Embryonic facial prominence (tissue), 1 donor: ENCODE measurements around the gene ROBO4.

ENCODE experiments used
- DNase-seq: peaks from one replicate; pipeline ENCODE4 v3.0.0-alpha.2; 2016; ENCODE audit errors: extremely low spot score

Gene ROBO4

DNA sequence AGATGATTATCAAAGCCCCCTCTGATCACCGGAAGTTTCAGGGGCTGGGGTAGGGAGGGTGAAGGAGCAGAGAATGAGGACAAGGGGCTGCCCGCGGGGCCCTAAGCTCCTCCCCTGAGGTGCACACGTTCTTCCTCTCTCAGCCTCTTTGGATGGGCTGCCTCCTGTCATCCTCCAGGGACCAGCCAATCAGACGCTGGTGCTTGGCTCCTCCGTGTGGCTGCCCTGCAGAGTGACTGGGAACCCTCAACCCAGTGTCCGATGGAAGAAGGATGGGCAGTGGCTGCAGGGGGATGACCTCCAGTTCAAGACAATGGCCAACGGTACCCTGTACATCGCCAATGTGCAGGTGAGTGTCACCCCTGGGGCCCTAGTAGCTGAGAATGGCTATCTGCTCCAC is 24.9 kb downstream of the ROBO4 start:
- DNase-seq: no peak

DNA sequence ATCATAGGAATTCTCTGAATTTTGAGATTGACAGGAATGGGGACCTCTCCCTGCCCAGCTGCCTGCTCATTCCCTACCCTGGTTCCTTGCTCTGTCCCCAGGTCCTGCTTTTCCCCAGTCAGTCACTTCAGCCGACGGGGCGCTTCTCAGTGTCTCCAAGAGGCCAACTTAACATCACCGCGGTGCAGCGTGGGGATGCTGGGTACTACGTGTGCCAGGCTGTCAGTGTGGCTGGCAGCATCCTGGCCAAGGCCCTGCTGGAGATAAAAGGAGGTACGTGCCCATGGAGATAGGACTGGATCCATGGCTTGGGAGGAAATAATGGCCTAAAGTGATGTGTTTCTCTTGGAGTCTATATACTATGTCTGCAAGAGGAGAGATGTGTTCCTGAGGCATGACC is 25.4 kb downstream of the ROBO4 start:
- no peak for DNase-seq

DNA sequence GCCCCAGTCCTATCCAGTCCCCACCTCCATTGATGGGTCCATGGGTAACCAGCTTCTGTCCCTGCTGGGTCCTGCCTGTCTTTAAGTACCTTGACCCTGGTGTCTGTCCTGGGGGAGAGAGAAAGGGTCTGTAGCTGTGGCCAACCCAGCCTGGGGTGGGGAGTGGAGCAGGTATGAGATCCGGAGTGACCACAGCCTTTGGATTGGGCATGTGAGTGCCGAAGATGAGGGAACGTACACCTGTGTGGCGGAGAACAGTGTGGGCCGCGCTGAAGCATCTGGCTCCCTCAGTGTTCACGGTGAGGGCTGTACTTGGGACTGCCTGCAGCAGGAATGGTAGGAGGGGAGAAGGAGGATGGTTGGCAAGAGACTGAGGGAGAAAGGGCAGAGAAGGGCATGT is 27.2 kb downstream of the ROBO4 start:
- DNase-seq: no peak

GRCh38 chr11:124869856-124870387 is 27.7 kb downstream of the ROBO4 start:
- DNase-seq: no peak

- DNase-seq: no peak
Measured at GRCh38 chr11:124869331-124869730, 28.3 kb downstream of the ROBO4 start.

- DNase-seq: no peak
Measured at GRCh38 chr11:124868331-124869274, 29.1 kb downstream of the ROBO4 start.

GRCh38 chr11:124867700-124868099 is 30.0 kb downstream of the ROBO4 start:
- DNase-seq: no peak

- no peak for DNase-seq
Measured at GRCh38 chr11:124865902-124866851, 31.5 kb downstream of the ROBO4 start.

DNA sequence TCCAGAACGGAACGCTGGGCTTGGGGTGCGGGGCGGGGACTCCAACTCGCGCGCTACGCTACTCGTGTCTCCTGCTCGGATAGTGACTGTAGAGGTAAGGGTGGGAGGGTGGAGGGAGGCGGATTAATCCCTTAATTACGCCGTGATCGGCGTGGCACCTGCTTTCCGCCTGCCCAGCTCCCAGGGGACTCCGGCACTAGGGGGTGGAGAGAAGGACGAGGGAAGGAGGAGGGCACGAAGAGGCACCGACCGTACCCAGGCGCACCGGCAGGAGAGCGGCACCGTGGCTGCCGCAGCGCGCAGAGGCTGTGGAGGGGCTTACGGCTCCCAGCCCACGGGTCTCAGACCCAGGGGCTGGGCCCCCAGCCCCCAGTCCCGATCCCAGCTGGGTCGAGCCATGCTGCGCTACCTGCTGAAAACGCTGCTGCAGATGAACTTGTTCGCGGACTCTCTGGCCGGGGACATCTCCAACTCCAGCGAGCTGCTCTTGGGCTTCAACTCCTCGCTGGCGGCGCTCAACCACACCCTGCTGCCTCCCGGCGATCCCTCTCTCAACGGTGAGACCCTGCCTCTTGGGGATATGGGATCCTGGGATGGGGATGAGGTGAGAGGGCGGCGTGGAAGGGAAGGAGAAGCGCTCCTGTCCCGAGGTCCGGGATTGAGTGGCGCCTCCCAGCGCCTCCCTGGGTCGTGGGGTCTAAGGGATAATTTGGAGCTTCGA is 32.3 kb downstream of the ROBO4 start, which contains the start of gene ROBO3:
ROBO3 (plus strand) TSS at position 252 of the 721 bp plus-strand sequence; CDS start at position 398, 146 bp downstream.
- no peak for DNase-seq

GRCh38 chr11:124864892-124865180 is 32.8 kb downstream of the ROBO4 start:
- DNase-seq: no peak

DNA sequence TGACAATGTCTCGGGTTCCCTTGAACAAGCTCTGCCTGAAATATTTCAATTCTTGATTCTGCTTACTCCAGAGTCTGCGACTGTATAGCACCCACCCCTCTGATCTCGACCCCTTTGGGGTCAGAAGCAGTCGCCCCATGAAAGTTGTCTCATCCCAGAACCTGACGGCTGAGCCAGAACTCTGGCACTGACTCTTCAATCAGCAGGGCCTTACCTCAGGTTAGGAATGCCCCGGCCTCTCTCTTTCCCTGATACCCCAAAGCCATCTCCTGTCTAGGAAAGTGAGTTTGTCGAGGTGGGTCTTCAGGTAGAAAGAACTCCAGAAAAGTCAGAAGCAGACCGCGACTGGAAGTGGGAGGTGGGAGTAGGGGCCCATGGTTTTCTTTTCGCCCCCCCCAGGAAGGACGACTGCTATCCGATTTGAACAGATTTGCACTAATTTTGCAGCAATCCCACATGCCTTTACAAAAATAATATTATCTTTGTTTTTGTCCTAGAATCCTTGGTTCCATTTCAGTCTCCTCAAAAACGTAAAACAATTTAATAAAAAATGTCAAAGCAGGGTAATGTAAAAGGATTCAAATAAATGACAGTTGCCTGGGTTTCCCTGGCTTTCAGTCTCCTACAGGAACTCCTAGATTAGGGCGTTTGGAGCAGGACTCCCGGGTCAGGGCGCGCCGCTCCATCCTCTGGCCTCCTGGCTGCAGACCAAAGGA is 33.3 kb downstream of the ROBO4 start:
- no peak for DNase-seq

GRCh38 chr11:124863826-124864165 is 33.9 kb downstream of the ROBO4 start:
- no peak for DNase-seq

DNA sequence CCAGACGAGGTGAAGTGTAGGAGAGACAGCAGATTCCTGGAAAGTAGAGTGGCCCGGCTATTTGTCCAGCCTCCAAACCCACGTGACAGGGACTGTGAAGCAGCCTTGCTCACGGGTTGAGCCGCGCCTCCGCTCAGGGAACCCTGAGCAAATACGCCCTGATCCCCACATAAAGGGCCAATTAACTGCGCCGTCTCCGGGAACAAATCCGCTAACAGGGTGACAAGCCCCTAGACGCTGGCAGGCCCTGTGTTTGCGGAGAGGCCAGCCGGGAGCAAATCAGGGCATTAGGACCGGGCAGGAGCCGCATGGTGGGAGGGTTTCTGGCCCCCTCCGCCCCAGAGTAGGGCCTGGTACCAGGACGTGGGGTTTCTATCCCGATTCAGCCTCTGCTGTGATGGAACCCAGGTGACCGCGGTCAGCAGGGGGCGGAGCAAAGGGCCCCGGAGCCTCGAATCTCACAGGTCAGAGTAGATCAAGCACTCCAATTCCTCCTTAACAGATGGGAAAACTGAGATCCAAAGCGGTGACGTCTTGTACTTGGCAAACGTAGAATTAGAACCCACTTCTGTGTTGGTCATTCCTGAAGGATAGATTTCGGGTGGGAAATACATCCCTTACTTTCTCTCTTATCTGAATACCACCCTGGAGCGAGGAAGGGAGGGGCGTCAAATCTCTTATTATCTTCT is 34.4 kb downstream of the ROBO4 start:
- DNase-seq: no peak

DNA sequence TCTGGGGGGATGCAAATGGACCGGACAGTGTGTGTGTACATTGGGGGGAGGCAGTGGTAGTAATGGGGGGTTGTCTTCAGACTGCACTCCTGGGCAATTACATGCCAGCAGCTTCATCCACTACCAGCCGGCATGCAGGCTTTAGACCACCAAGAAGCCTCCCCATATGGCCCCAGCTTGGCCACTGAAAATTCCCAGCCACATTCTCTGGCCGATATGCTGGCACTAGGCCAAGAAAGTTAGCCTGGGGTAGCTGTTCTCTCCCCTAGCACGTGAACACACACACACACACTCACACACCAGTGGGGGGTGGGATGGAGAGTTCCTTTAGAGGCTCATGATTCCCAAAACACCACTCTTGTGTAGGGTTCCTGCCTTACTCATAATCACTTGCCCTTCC is 36.0 kb downstream of the ROBO4 start:
- DNase-seq: no peak

DNA sequence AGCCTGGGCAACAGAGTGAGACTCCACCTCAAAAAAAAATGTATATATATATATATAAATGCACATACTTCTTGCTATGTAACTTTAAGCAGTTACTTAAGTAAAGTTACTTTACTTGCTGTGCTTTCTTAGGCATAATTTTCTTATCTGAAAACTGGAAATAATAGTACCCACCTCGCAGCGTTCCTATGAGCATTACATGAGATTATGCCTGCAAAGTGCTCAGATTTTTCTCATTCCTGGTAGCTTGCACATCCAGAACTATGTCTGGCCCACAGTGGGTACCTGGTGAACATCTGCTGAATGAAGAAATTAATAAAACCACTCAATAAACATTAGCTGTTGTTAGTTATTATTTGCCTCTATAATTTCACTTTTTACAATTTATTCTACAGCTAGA is 38.5 kb downstream of the ROBO4 start:
- no peak for DNase-seq

GRCh38 chr11:124846070-124846673 is 51.5 kb downstream of the ROBO4 start:
- no peak for DNase-seq

DNA sequence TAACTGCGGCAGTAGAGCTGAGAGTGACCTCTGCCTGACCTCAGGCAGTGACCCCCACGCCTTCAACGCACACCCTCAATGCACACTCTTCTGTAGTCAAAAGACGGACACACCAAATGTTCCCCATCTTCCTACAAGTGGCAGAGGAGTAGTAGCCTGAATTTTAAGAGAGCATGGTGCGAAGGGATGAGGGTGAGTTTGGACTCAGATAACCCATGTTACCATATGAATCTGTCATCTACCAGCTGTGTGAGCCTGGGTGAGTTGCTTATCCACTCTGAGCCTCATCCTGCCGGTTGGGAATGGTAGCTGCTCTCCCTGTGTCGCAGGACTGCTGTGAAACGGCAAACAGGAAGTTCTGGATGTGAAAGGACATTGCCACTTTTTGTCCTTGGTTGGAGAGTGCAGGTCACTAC is 53.0 kb downstream of the ROBO4 start:
- no peak for DNase-seq

DNA sequence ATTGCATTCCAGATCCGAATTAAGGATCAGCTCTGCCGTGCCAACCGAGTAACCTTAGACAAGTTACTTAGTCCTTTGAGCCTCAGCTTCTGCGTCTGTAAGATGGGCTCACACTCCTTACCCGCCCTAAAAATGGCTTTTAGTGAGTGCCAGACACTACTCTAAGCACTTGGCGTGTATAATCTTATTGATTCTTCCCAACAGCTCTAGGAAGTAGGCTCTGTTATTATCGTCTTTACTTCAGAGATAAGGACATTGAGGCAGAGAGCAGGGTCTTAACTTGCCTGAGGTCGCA is 54.1 kb downstream of the ROBO4 start:
- DNase-seq: no peak

- no peak for DNase-seq
Measured at GRCh38 chr11:124842305-124842704, 55.4 kb downstream of the ROBO4 start.

DNA sequence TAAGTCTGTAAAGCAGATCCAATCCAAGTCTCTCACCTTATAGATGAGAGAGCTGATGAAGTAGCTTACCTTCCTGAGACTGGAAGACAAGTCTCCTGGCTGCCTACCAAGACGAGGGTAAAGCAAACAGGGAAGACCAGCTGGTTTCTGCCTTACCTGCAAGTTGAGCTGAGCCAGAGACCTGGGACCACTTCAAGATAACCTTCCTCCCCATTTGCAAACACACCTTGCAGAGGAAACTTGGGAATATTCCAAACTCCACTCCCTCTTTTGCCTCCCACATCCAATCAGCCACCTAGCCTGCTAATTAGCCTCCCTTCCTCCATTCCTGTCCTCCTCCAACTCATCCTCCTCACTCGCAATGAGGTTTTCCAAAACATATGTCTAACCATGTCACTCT is 55.8 kb downstream of the ROBO4 start:
- DNase-seq: no peak
